OCI-LY1 (cell line): ENCODE results near the gene NEUROD6.

ENCODE experiments used
- H2AFZ ChIP-seq: fragments of 200-600 bp; sonication (generic), shearing (Covaris generic); 2 replicates; pipeline ENCODE4 v1.6.0; 2014; ENCODE audit warnings: antibody characterized with exemption, mild to moderate bottlenecking, low read length
- H3F3A ChIP-seq: fragments of 200-600 bp; sonication (generic), shearing (Covaris generic); 2 replicates; pipeline ENCODE4 v1.6.0; 2014; ENCODE audit warnings: mild to moderate bottlenecking, antibody characterized with exemption, low read length, moderate library complexity; ENCODE audit not compliant: insufficient read depth
- H3K27ac ChIP-seq: fragments of 200-600 bp; sonication (generic); 2 replicates; pipeline ENCODE4 v1.5.1; 2014; ENCODE audit warnings: low read length, mixed run types, mild to moderate bottlenecking, low read depth; ENCODE audit not compliant: poor library complexity, severe bottlenecking
- H3K27me3 ChIP-seq: fragments of 200-600 bp; sonication (generic); 2 replicates; pipeline ENCODE4 v1.6.0; 2014; ENCODE audit warnings: antibody characterized with exemption, mild to moderate bottlenecking, low read length, moderate library complexity; ENCODE audit not compliant: insufficient read depth
- H3K36me3 ChIP-seq: fragments of 200-600 bp; sonication (generic); 2 replicates; pipeline ENCODE4 v1.6.1; 2014; ENCODE audit warnings: mild to moderate bottlenecking, antibody characterized with exemption, low read length, moderate library complexity, mixed read lengths; ENCODE audit not compliant: insufficient read depth
- H3K4me1 ChIP-seq: fragments of 200-600 bp; sonication (generic); 2 replicates; pipeline ENCODE4 v1.5.1; 2014; ENCODE audit warnings: mild to moderate bottlenecking, low read length, moderate library complexity; ENCODE audit not compliant: insufficient read depth, severe bottlenecking
- H3K4me2 ChIP-seq: fragments of 200-600 bp; sonication (generic), shearing (Covaris generic); 2 replicates; pipeline ENCODE4 v1.6.1; 2014; ENCODE audit warnings: low read length
- H3K4me3 ChIP-seq: fragments of 200-600 bp; sonication (generic); 2 replicates; pipeline ENCODE4 v1.5.1; 2014; ENCODE audit warnings: low read length, low read depth, mild to moderate bottlenecking, mixed read lengths; ENCODE audit not compliant: poor library complexity, severe bottlenecking
- H3K79me2 ChIP-seq: fragments of 200-600 bp; shearing (Covaris generic); 2 replicates; pipeline ENCODE4 v1.6.1; 2016; ENCODE audit warnings: mixed run types, low read length, mixed read lengths; ENCODE audit not compliant: insufficient read depth
- H3K9ac ChIP-seq: fragments of 200-600 bp; sonication (generic), shearing (Covaris generic); 2 replicates; pipeline ENCODE4 v1.6.1; 2014; ENCODE audit warnings: mild to moderate bottlenecking, low read length, mixed read lengths
- H3K9me2 ChIP-seq: fragments of 200-600 bp; sonication (generic), shearing (Covaris generic); 2 replicates; pipeline ENCODE4 v1.6.1; 2014; ENCODE audit warnings: low read depth, mild to moderate bottlenecking, low read length, mixed read lengths
- H3K9me3 ChIP-seq: fragments of 200-600 bp; shearing (Covaris generic); 2 replicates; pipeline ENCODE4 v1.6.1; 2014; ENCODE audit warnings: low read length, mixed read lengths
- H4K20me1 ChIP-seq: fragments of 200-600 bp; sonication (generic), shearing (Covaris generic); 2 replicates; pipeline ENCODE4 v1.6.0; 2016; ENCODE audit warnings: mild to moderate bottlenecking, low read length; ENCODE audit not compliant: insufficient read depth
- CTCF ChIP-seq: fragments of 200-600 bp; sonication (generic), shearing (Covaris generic); IDR thresholded peaks from 2 replicates; pipeline ENCODE4 v1.5.1; 2017; ENCODE audit warnings: mild to moderate bottlenecking, antibody characterized with exemption, low read length, moderate library complexity, mixed read lengths
- EZH2 ChIP-seq: fragments of 200-600 bp; sonication (generic), shearing (Covaris generic); IDR thresholded peaks from 2 replicates; pipeline ENCODE4 v1.8.0; 2017; ENCODE audit warnings: borderline replicate concordance, mixed run types, mild to moderate bottlenecking, antibody characterized with exemption, low read length, moderate library complexity, mixed read lengths

The NEUROD6 gene

GRCh38 chr7:31309407-31309806, 31.1 kb downstream of the NEUROD6 start:
- H3K79me2 ChIP-seq: no peaks in the 10 kb centered on the region
- TF ChIP-seq EZH2 (no peak), CTCF (no peak)
- no peaks in the 10 kb centered on the region for H3K36me3 ChIP-seq

GRCh38 chr7:31308652-31309051, 31.9 kb downstream of the NEUROD6 start:
- no peaks in the 10 kb centered on the region for H3K4me1 ChIP-seq
- no peaks in the 10 kb centered on the region for H3K27me3 ChIP-seq

More at GRCh38 chr7:31309407-31309806, 31.1 kb downstream of the NEUROD6 start:
- no peak overlapping the region for H3K4me2 ChIP-seq
- no peak overlapping the region for H2AFZ ChIP-seq
- no peaks in the 10 kb centered on the region for H3K4me1 ChIP-seq
- no peaks in the 10 kb centered on the region for H3K27me3 ChIP-seq
- no peak overlapping the region for H3K4me3 ChIP-seq
- no peaks in the 10 kb centered on the region for H3K9me2 ChIP-seq
- H3K27ac ChIP-seq: no peak overlapping the region
- H4K20me1 ChIP-seq: no peaks in the 10 kb centered on the region
- H3K9me3 ChIP-seq: no peaks in the 10 kb centered on the region
- no peaks in the 10 kb centered on the region for H3F3A ChIP-seq
- H3K9ac ChIP-seq: no peak overlapping the region

GRCh38 chr7:31307972-31308371, 32.6 kb downstream of the NEUROD6 start:
- Histone ChIP-seq H3K9me3 (no peaks in the 10 kb centered on the region), H3F3A (no peaks in the 10 kb centered on the region), H4K20me1 (no peaks in the 10 kb centered on the region), H3K4me3 (no peak overlapping the region), H2AFZ (no peak overlapping the region), H3K4me2 (no peak overlapping the region), H3K9me2 (no peaks in the 10 kb centered on the region), H3K27me3 (no peaks in the 10 kb centered on the region), H3K4me1 (no peaks in the 10 kb centered on the region), H3K9ac (no peak overlapping the region), H3K27ac (no peak overlapping the region), H3K36me3 (no peaks in the 10 kb centered on the region), H3K79me2 (no peaks in the 10 kb centered on the region)
- TF ChIP-seq EZH2 (no peak), CTCF (no peak)

More at GRCh38 chr7:31308652-31309051, 31.9 kb downstream of the NEUROD6 start:
- Histone ChIP-seq H3K36me3 (no peaks in the 10 kb centered on the region), H3K9me2 (no peaks in the 10 kb centered on the region), H3K79me2 (no peaks in the 10 kb centered on the region), H3F3A (no peaks in the 10 kb centered on the region), H3K4me2 (no peak overlapping the region), H3K27ac (no peak overlapping the region), H3K4me3 (no peak overlapping the region), H3K9ac (no peak overlapping the region), H3K9me3 (no peaks in the 10 kb centered on the region), H4K20me1 (no peaks in the 10 kb centered on the region), H2AFZ (no peak overlapping the region)
- TF ChIP-seq CTCF (no peak), EZH2 (no peak)
